HG03558 (cell line): ENCODE measurements around the gene PCDHA13.
"Not testable (repeated sequence)": the region's sequence is repeated elsewhere in the genome, so short reads cannot be mapped to it uniquely, and the experiment has no call there.

Experiments
- ATAC-seq: cut with Tn5 transposase; IDR thresholded peaks from one replicate; pipeline ENCODE4 v1.9.1; 2021; ENCODE audit warnings: moderate number of reproducible peaks; ENCODE audit not compliant: unreplicated experiment; ENCODE audit errors: extremely low read depth

The PCDHA13 gene, protein sequence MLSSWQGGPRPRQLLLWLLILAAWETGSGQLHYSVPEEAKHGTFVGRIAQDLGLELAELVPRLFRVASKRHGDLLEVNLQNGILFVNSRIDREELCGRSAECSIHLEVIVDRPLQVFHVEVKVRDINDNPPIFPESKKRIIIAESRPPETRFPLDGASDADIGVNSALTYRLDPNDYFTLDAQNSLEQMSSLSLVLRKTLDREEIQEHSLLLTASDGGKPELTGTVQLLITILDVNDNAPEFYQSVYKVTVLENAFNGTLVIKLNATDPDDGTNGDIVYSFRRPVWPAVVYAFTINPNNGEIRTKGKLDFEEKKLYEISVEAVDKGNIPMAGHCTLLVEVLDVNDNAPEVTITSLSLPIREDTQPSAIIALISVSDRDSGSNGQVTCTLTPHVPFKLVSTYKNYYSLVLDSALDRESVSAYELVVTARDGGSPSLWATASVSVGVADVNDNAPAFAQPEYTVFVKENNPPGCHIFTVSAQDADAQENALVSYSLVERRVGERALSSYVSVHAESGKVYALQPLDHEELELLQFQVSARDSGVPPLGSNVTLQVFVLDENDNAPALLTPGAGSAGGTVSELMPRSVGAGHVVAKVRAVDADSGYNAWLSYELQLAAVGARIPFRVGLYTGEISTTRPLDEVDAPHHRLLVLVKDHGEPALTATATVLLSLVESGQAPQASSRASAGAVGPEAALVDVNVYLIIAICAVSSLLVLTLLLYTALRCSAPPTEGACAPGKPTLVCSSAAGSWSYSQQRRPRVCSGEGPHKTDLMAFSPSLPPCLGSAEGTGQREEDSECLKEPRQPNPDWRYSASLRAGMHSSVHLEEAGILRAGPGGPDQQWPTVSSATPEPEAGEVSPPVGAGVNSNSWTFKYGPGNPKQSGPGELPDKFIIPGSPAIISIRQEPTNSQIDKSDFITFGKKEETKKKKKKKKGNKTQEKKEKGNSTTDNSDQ

DNA sequence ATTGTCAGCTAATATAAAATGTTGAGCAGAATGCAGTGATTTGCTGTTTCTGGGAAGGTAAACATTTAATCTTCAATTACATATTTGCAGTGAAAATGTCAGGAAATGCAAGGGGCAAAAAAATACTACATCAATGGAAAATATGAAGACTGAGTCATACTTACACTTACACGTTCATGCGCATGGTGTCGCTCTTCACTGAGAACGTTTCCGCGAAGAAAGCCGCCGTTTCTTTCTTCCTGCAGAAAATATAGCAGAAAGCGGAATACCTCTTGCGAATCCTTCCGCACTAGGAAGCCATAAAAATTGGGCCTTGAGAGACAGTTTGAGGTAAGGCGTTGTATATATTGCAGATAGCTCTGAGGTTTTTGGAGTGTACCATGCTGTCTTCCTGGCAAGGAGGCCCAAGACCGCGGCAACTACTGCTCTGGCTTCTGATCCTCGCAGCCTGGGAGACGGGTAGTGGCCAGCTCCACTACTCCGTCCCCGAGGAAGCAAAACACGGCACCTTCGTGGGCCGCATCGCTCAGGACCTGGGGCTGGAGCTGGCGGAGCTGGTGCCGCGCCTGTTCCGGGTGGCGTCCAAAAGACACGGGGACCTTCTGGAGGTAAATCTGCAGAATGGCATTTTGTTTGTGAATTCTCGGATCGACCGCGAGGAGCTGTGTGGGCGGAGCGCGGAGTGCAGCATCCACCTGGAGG lies at the start of gene PCDHA13:
PCDHA13 (plus strand) TSS at position 236 of the 702 bp plus-strand sequence; CDS start at position 381, 145 bp downstream.
- no peak for ATAC-seq

DNA sequence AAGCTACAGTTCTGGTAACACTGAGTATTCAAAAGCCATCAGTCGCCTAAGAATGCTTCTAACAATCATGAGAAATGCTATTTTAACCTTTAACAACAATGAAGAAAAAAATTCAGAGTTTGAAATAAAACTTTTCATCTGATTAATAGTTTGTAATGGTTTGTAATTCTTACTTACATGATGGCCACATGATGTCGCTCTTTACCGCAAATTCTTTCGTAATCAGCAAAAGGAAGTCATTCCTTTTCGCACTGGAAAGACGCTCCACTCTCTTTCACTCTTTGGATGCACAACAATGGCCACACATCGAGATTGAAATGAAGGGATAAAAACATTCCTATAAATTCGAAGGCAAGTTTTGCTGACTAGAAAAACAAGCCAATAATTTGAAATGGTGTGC lies 47.9 kb upstream of the PCDHA13 start, which contains the start of gene PCDHA7:
PCDHA7 (plus strand) TSS at position 277 of the 400 bp plus-strand sequence; CDS start at position 392, 115 bp downstream.
- no peak for ATAC-seq

DNA sequence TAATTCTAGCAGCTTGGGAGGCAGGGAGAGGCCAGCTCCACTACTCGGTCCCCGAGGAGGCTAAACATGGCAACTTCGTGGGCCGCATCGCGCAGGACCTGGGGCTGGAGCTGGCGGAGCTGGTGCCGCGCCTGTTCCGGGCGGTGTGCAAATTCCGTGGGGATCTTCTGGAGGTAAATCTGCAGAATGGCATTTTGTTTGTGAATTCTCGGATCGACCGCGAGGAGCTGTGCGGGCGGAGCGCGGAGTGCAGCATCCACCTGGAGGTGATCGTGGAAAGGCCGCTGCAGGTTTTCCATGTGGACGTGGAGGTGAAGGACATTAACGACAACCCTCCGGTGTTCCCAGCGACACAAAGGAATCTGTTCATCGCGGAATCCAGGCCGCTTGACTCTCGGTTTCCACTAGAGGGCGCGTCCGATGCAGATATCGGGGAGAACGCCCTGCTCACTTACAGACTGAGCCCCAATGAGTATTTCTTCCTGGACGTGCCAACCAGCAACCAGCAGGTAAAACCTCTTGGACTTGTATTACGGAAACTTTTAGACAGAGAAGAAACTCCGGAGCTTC lies 47.4 kb upstream of the PCDHA13 start:
- not testable (repeated sequence) for ATAC-seq

DNA sequence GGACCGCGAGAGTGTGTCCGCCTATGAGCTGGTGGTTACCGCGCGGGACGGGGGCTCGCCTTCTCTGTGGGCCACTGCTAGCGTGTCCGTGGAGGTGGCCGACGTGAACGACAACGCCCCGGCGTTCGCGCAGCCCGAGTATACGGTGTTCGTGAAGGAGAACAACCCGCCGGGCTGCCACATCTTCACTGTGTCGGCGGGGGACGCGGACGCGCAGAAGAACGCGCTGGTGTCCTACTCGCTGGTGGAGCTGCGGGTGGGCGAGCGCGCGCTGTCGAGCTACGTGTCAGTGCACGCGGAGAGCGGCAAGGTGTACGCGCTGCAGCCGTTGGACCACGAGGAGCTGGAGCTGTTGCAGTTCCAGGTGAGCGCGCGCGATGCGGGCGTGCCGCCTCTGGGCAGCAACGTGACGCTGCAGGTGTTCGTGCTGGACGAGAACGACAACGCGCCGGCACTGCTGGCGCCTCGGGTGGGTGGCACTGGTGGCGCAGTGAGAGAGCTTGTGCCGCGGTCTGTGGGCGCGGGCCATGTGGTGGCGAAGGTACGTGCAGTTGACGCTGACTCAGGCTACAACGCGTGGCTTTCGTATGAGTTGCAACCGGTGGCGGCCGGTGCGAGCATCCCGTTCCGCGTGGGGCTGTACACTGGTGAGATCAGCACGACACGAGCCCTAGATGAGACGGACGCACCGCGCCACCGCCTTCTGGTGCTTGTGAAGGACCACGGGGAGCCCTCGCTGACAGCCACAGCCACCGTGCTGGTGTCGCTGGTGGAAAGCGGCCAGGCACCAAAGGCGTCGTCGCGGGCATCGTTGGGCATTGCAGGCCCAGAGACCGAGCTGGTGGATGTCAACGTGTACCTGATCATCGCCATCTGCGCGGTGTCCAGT lies 46.1 kb upstream of the PCDHA13 start:
- no peak for ATAC-seq

DNA sequence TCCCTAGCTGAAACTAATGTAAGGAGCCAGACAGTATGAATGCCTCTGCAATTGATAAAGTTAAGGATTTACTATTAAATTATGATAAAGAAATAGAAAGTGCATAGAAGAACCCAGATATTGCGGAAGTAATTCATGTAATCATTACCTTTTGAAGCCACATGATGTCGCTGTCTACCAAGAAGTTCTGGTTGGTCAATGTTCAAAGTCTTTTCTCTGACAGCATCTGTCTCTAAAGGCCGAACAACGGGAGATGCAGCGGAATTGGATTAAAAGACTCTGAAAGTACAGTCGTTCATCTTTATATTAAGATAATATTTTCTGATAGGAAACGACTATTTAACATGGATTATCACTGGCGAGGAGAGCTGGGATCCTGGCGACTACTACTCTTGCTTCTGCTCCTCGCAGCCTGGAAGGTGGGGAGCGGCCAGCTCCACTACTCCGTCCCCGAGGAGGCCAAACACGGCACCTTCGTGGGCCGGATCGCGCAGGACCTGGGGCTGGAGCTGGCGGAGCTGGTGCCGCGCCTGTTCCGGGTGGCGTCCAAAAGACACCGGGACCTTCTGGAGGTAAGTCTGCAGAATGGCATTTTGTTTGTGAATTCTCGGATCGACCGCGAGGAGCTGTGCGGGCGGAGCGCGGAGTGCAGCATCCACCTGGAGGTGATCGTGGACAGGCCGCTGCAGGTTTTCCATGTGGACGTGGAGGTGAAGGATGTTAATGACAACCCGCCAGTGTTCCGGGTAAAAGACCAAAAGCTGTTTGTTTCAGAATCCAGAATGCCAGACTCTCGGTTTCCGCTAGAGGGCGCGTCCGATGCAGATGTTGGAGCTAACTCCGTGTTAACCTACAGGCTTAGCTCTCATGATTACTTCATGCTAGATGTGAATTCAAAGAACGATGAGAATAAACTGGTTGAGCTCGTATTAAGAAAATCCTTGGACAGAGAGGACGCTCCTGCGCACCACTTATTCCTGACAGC lies 40.7 kb upstream of the PCDHA13 start, which contains the start of gene PCDHA8:
PCDHA8 (plus strand) TSS at position 210 of the 985 bp plus-strand sequence; CDS start at position 345, 135 bp downstream.
- no peak for ATAC-seq

DNA sequence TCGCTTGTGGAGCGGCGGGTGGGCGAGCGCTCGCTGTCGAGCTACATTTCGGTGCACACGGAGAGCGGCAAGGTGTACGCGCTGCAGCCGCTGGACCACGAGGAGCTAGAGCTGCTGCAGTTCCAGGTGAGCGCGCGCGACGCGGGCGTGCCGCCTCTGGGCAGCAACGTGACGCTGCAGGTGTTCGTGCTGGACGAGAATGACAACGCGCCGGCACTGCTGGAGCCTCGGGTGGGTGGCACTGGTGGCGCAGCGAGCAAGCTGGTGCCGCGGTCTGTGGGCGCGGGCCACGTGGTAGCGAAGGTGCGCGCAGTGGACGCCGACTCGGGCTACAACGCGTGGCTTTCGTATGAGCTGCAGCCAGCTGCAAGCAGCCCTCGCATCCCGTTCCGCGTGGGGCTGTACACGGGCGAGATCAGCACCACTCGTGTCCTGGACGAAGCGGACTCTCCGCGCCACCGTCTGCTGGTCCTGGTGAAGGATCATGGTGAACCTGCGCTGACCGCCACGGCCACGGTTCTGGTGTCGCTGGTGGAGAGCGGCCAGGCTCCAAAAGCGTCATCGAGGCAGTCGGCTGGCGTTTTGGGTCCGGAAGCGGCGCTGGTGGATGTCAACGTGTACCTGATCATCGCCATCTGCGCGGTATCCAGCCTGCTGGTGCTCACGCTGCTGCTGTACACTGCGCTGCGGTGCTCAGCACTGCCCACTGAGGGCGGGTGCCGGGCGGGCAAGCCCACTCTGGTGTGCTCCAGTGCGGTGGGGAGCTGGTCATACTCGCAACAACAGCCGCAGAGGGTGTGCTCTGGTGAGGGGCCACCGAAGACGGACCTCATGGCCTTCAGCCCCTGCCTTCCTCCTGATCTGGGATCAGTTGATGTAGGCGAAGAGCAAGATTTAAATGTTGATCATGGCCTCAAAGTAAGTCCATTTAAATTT lies 38.9 kb upstream of the PCDHA13 start:
- ATAC-seq: no peak

DNA sequence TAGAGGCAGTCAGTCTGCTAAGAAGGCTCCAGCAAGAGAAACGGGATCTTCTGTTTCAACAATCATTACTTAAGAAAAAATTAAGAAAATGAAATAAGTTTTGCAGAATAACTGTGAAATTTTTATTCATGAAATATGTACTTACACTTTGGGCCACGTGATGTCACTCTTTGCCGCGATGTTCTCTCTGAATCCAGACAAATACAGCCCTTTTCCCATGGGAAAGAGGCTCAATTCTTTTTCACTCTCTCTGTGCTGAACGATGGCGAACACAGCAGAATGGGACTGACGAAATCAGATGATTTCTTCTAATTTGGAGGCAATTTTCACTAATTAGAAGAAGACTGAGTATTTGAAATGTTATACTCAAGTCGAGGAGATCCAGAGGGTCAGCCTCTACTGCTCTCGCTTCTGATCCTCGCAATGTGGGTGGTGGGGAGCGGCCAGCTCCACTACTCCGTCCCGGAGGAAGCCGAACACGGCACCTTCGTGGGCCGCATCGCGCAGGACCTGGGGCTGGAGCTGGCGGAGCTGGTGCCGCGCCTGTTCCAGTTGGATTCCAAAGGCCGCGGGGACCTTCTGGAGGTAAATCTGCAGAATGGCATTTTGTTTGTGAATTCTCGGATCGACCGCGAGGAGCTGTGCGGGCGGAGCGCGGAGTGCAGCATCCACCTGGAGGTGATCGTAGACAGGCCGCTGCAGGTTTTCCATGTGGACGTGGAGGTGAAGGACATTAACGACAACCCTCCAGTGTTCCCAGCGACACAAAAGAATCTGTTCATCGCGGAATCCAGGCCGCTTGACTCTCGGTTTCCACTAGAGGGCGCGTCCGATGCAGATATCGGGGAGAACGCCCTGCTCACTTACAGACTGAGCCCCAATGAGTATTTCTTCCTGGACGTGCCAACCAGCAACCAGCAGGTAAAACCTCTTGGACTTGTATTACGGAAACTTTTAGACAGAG lies 33.5 kb upstream of the PCDHA13 start, which contains the start of gene PCDHA9:
PCDHA9 (plus strand) TSS at position 244 of the 964 bp plus-strand sequence; CDS start at position 358, 114 bp downstream.
- not testable (repeated sequence) for ATAC-seq

DNA sequence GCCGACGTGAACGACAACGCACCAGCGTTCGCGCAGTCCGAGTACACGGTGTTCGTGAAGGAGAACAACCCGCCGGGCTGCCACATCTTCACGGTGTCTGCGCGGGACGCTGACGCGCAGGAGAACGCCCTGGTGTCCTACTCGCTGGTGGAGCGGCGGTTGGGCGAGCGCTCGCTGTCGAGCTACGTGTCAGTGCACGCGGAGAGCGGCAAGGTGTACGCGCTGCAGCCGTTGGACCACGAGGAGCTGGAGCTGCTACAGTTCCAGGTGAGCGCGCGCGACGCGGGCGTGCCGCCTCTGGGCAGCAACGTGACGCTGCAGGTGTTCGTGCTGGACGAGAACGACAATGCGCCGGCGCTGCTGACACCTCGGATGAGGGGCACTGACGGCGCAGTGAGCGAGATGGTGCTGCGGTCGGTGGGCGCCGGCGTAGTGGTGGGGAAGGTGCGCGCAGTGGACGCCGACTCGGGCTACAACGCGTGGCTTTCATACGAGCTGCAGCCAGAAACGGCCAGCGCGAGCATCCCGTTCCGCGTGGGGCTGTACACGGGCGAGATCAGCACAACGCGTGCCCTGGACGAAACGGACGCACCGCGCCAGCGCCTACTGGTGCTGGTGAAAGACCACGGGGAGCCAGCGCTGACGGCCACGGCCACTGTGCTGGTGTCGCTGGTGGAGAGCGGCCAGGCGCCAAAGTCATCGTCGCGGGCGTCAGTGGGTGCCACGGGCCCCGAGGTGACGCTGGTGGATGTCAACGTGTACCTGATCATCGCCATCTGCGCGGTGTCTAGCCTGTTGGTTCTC lies 31.9 kb upstream of the PCDHA13 start:
- ATAC-seq: not testable (repeated sequence)

DNA sequence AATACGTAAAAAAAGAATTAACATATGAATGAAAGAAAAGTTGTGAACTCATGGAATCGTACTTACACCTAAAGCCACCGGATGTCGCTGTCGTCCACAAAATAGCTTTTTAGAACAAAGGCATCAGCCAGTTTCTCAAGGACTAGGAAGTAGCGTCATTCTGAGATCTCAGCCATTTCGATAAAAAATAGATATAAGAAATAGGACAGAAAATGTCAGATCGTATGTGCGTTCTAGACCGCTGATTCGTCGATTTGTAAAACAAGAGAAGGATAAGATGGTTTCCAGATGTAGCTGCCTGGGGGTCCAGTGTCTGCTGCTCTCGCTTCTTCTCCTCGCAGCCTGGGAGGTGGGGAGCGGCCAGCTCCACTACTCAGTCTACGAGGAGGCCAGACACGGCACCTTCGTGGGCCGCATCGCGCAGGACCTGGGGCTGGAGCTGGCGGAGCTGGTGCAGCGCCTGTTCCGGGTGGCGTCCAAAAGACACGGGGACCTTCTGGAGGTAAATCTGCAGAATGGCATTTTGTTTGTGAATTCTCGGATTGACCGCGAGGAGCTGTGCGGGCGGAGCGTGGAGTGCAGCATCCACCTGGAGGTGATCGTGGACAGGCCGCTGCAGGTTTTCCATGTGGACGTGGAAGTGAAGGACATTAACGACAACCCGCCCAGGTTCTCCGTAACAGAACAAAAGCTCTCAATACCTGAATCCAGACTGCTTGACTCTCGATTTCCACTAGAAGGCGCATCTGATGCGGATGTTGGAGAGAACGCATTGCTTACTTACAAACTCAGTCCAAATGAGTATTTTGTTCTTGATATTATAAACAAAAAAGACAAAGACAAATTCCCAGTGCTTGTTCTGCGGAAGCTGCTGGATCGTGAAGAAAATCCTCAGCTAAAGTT lies 25.9 kb upstream of the PCDHA13 start, which contains the start of gene PCDHA10:
PCDHA10 (plus strand) TSS at position 126 of the 903 bp plus-strand sequence; CDS start at position 278, 152 bp downstream.
- ATAC-seq: no peak

DNA sequence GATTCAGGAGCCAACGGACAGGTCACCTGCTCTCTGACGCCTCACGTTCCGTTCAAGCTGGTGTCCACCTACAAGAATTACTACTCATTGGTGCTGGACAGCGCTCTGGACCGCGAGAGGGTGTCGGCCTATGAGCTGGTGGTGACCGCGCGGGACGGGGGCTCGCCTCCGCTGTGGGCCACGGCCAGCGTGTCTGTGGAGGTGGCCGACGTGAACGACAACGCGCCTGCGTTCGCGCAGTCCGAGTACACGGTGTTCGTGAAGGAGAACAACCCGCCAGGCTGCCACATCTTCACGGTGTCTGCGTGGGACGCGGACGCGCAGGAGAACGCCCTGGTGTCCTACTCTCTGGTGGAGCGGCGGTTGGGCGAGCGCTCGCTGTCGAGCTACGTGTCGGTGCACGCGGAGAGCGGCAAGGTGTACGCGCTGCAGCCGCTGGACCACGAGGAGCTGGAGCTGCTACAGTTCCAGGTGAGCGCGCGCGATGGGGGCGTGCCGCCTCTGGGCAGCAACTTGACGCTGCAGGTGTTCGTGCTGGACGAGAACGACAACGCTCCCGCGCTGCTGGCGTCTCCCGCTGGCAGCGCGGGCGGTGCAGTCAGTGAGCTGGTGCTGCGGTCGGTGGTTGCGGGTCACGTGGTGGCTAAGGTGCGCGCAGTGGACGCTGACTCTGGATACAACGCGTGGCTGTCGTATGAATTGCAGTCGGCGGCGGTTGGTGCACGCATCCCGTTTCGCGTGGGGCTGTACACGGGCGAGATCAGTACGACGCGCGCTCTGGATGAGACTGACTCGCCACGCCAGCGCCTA lies 24.5 kb upstream of the PCDHA13 start:
- ATAC-seq: no peak

DNA sequence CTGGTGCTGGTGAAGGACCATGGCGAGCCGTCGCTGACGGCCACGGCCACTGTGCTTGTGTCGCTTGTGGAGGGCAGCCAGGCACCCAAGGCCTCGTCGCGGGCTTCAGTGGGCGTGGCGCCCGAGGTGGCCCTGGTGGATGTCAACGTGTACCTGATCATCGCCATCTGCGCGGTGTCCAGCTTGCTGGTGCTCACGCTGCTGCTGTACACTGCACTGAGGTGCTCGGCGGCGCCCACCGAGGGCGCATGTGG lies 24.0 kb upstream of the PCDHA13 start:
- ATAC-seq: no peak

DNA sequence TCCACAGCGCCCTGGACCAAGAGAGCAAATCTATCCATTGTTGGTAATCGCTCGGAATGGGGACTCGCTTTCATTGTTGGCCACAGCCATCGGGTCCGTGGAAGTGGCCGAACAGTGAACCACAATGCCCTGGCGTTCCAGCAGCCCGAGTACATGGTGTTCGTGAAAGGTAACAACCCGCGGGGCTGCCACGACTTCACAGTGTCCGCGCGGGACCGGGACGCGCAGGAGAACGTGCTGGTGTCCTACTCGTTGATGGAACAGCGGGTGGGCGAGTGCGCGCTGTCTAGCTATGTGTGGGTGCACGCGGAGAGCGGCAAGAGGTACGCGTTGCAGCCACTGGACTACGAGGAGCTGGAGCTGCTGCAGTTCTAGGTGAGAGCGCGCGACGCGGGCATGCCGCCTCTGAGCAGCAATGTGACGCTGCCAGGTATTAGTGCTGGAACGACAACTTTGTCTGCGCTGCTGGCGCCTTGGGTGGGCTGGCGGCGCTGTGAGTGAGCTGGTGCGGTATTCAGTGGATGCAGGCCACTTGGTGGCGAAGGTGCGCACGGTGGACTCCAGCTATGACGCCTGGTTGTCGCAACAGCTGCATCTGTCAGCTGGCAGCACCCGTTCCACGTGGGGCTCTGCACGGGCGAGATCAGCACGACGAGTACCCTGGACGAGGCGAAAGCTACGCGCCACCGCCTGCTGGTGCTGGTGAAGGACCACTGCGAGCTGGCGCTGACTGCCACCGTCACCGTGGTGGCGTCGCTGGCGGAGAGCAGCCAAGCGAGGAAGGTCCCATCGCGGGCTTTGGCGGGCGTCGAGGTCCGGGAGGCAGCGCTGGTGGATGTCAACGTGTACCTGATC lies 19.3 kb upstream of the PCDHA13 start:
- ATAC-seq: no peak
